PC-9 (cell line): ENCODE measurements around the gene FARP1. TPM values are rescaled to one million over a fixed set of nuclear protein-coding genes. Genes with fewer than 3 reads are reported as not detected.

Source experiments
- BruUV-seq: library from RNA; stranded (reverse); fragments of 400-500 nt; replicated peaks from 2 replicates; lab custom pipeline; 2021; lab: Mats Ljungman, UMichigan
- CTCF ChIA-PET: fragments of 300-600 bp; sonication (Branson Sonifier 250); formaldehyde crosslinking; loops from one replicate; lab custom pipeline; 2022; ENCODE audit warnings: antibody characterized with exemption; lab: Charles Lee
- POLR2A ChIA-PET: fragments of 300-600 bp; sonication (Branson Sonifier 250); formaldehyde crosslinking; loops from one replicate; lab custom pipeline; 2022; ENCODE audit warnings: antibody characterized with exemption; ENCODE audit not compliant: unreplicated experiment; lab: Charles Lee
- DNase-seq, 2 experiments: peaks; one replicate each; pipeline versions ENCODE4 v3.0.0 to v3.0.0-alpha.2; 2015 to 2022; ENCODE audit warnings: mixed read lengths in 1 of 2
- H2AFZ ChIP-seq: fragments of 200-600 bp; sonication (generic); 2 replicates; pipeline ENCODE4 v1.8.1; 2017; ENCODE audit warnings: antibody characterized with exemption
- H3F3A ChIP-seq: fragments of 200-600 bp; sonication (generic); 2 replicates; pipeline ENCODE4 v1.8.1; 2017; ENCODE audit warnings: antibody characterized with exemption, mild to moderate bottlenecking, low read depth; ENCODE audit not compliant: insufficient read depth
- H3K27ac ChIP-seq: fragments of 200-600 bp; sonication (generic); 2 replicates; pipeline ENCODE4 v1.6.1; 2016; ENCODE audit warnings: mixed run types
- H3K27me3 ChIP-seq: fragments of 200-600 bp; sonication (generic); 2 replicates; pipeline ENCODE4 v1.6.1; 2016; ENCODE audit warnings: low read depth, mixed run types; ENCODE audit not compliant: insufficient read depth
- H3K36me3 ChIP-seq: fragments of 200-600 bp; sonication (generic); 2 replicates; pipeline ENCODE4 v1.6.1; 2016; ENCODE audit warnings: low read depth, mixed run types
- H3K4me1 ChIP-seq: fragments of 200-600 bp; sonication (generic); replicated peaks from 2 replicates; pipeline ENCODE4 v1.6.1; 2016; ENCODE audit warnings: mixed run types; ENCODE audit not compliant: insufficient read depth
- H3K4me2 ChIP-seq: fragments of 200-600 bp; sonication (generic); 2 replicates; pipeline ENCODE4 v1.6.1; 2017; ENCODE audit warnings: mixed run types
- H3K4me3 ChIP-seq: fragments of 200-600 bp; sonication (generic); 2 replicates; pipeline ENCODE4 v1.6.1; 2016; ENCODE audit warnings: mixed run types
- H3K79me2 ChIP-seq: fragments of 200-600 bp; sonication (generic); 2 replicates; pipeline ENCODE4 v1.6.1; 2017; ENCODE audit warnings: low read depth, mixed run types
- H3K9me2 ChIP-seq: fragments of 200-600 bp; sonication (generic); 2 replicates; pipeline ENCODE4 v1.8.1; 2017; ENCODE audit warnings: mild to moderate bottlenecking; ENCODE audit not compliant: insufficient read depth
- H3K9me3 ChIP-seq: fragments of 200-600 bp; sonication (generic); 2 replicates; pipeline ENCODE4 v1.8.1; 2016; ENCODE audit warnings: low read depth; ENCODE audit not compliant: insufficient read depth
- H4K20me1 ChIP-seq: fragments of 200-600 bp; sonication (generic); 2 replicates; pipeline ENCODE4 v1.8.1; 2017; ENCODE audit not compliant: insufficient read depth
- CTCF ChIP-seq: fragments of 200-600 bp; sonication (generic); conservative IDR thresholded peaks from 2 replicates; pipeline ENCODE4 v1.6.1; 2017; ENCODE audit warnings: mixed run types, antibody characterized with exemption, mild to moderate bottlenecking, moderate library complexity
- EZH2 ChIP-seq: fragments of 200-600 bp; sonication (generic); IDR thresholded peaks from 2 replicates; pipeline ENCODE4 v1.8.0; 2017; ENCODE audit warnings: antibody characterized with exemption, low read depth
- intact Hi-C: fragments of 100-400 bp; cut with micrococcal nuclease; formaldehyde crosslinking; loops from one replicate; pipeline ENCODE4 v1.10.0; 2022; ENCODE audit not compliant: unreplicated experiment
- total RNA-seq: library from RNA; stranded (reverse); gene quantifications from 2 replicates; pipeline ENCODE4 v1.2.3, GENCODE V29; 2021

FARP1 gene
- total RNA-seq, 1 experiment from 2014 or later = 62.1 TPM

- Histone ChIP-seq H3K27me3 (no peaks in the 10 kb centered on the region), H3K79me2 (no peaks in the 10 kb centered on the region), H3K36me3 (no peaks in the 10 kb centered on the region), H4K20me1 (no peaks in the 10 kb centered on the region), H3K4me3 (no peak overlapping the region), H3K9me2 (no peaks in the 10 kb centered on the region), H3F3A (no peaks in the 10 kb centered on the region), H3K9me3 (no peaks in the 10 kb centered on the region), H2AFZ (no peak overlapping the region), H3K27ac (no peak overlapping the region), H3K4me2 (no peak overlapping the region), H3K4me1 (no peaks in the 10 kb centered on the region)
- ChIA-PET POLR2A (no interaction called here), CTCF (no interaction called here)
- TF ChIP-seq CTCF (no peak), EZH2 (no peak)
- intact Hi-C loops = no loop called here
- BruUV-seq = no TSS peak
- peak; percentile 11 to 28 for DNase-seq
Observed at GRCh38 chr13:98105929-98106336, 37.0 kb upstream of the FARP1 start.

- H3K4me2 ChIP-seq = no peak overlapping the region
- no TSS peak for BruUV-seq
- peak in 1 of 2 experiments; percentile 1 for DNase-seq
- no peak for TF ChIP-seq EZH2
- TF ChIP-seq CTCF = no peak
- no peaks in the 10 kb centered on the region for H3K9me3 ChIP-seq
- ChIA-PET POLR2A (no interaction called here), CTCF (no interaction called here)
- H2AFZ ChIP-seq = no peak overlapping the region
- no peaks in the 10 kb centered on the region for H3F3A ChIP-seq
- no peaks in the 10 kb centered on the region for H3K9me2 ChIP-seq
- H3K27me3 ChIP-seq = no peaks in the 10 kb centered on the region
- intact Hi-C loops = no loop called here
- H3K27ac ChIP-seq = no peak overlapping the region
- H3K36me3 ChIP-seq = no peaks in the 10 kb centered on the region
- H3K79me2 ChIP-seq = no peaks in the 10 kb centered on the region
- no peak overlapping the region for H3K4me3 ChIP-seq
- no peaks in the 10 kb centered on the region for H3K4me1 ChIP-seq
- H4K20me1 ChIP-seq = no peaks in the 10 kb centered on the region
Observed at GRCh38 chr13:98108341-98108740, 34.6 kb upstream of the FARP1 start.

- CTCF ChIA-PET = interaction anchor here (0.6 kb wide), 1 partner anchor 315 kb away, joined by 3 read pairs; no protein-coding TSS in a partner anchor
- BruUV-seq = no TSS peak
- H3K27ac ChIP-seq = no peak overlapping the region
- H3K4me2 ChIP-seq = no peak overlapping the region
- no peaks in the 10 kb centered on the region for H3F3A ChIP-seq
- H3K9me2 ChIP-seq = no peaks in the 10 kb centered on the region
- H4K20me1 ChIP-seq = no peaks in the 10 kb centered on the region
- no peaks in the 10 kb centered on the region for H3K9me3 ChIP-seq
- no peak overlapping the region for H3K4me3 ChIP-seq
- intact Hi-C loops = no loop called here
- H3K4me1 ChIP-seq = no peaks in the 10 kb centered on the region
- no peaks in the 10 kb centered on the region for H3K27me3 ChIP-seq
- POLR2A ChIA-PET = no interaction called here
- H3K36me3 ChIP-seq = no peaks in the 10 kb centered on the region
- H3K79me2 ChIP-seq = no peaks in the 10 kb centered on the region
- no peak for TF ChIP-seq EZH2
- TF ChIP-seq CTCF = no peak
- peak in 1 of 2 experiments; percentile 21 for DNase-seq
- 0 out of 2 replicates have a peak overlapping the region, but pooled peaks have one; percentile 0 for H2AFZ ChIP-seq
Observed at GRCh38 chr13:98109226-98109853, 33.6 kb upstream of the FARP1 start.
